GM13976 (cell line): ENCODE data around the gene FBXO28.

Experiments
- DNase-seq: peaks from one replicate; pipeline ENCODE4 v3.0.0; 2012; ENCODE audit warnings: low spot score
- in situ Hi-C: fragments of 300-500 bp; cut with MboI; formaldehyde crosslinking; loops from one replicate; pipeline ENCODE4 v1.12.0; 2022; ENCODE audit warnings: low sequenced_read_pairs, mixed read lengths, inconsistent platforms; ENCODE audit not compliant: unreplicated experiment
- TF ChIP-seq, protein P1 (sequence below): IDR thresholded peaks from 2 replicates; pipeline ENCODE4 v1.5.1; 2012; ENCODE audit warnings: borderline replicate concordance, mild to moderate bottlenecking; ENCODE audit not compliant: insufficient read depth; ENCODE audit errors: extremely low read depth, missing control alignments, control extremely low read depth

The FBXO28 gene

DNA sequence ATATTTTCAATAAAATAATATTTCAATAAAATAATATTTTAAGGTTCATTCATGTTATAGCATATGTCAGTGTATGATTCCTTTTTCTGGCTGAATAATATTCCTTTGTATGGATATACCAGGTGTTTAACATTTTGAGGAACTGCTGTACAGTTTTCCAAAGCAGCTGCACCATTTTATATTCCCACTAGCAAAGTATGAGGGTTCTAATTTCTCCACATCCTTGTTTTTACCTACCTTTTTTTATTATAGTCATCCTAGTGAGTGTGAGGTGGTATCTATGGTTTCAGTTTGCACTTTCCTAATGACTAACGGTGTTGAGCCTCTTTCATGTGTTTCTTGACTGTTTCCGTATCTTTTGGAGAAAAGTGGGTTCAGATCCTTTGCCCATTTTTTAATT lies 74.4 kb downstream of the FBXO28 start:
- in situ Hi-C loops: no loop called here
- no peak for DNase-seq
- TF ChIP-seq, protein P1, sequence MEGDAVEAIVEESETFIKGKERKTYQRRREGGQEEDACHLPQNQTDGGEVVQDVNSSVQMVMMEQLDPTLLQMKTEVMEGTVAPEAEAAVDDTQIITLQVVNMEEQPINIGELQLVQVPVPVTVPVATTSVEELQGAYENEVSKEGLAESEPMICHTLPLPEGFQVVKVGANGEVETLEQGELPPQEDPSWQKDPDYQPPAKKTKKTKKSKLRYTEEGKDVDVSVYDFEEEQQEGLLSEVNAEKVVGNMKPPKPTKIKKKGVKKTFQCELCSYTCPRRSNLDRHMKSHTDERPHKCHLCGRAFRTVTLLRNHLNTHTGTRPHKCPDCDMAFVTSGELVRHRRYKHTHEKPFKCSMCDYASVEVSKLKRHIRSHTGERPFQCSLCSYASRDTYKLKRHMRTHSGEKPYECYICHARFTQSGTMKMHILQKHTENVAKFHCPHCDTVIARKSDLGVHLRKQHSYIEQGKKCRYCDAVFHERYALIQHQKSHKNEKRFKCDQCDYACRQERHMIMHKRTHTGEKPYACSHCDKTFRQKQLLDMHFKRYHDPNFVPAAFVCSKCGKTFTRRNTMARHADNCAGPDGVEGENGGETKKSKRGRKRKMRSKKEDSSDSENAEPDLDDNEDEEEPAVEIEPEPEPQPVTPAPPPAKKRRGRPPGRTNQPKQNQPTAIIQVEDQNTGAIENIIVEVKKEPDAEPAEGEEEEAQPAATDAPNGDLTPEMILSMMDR: no peak

DNA sequence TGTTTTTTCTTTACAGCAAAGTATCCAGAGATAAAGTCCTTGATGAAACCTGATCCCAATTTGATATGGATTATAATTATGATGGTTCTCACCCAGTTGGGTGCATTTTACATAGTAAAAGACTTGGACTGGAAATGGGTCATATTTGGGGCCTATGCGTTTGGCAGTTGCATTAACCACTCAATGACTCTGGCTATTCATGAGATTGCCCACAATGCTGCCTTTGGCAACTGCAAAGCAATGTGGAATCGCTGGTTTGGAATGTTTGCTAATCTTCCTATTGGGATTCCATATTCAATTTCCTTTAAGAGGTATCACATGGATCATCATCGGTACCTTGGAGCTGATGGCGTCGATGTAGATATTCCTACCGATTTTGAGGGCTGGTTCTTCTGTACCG lies 75.7 kb downstream of the FBXO28 start:
- no peak for DNase-seq
- in situ Hi-C loops: no loop called here
- TF ChIP-seq, protein P1: no peak

- TF ChIP-seq, protein P1: no peak
- in situ Hi-C loops: no loop called here
- DNase-seq: no peak
Observed at GRCh38 chr1:224192082-224192788, 78.3 kb downstream of the FBXO28 start.

GRCh38 chr1:224193319-224193966 lies 79.5 kb downstream of the FBXO28 start:
- in situ Hi-C loops: no loop called here
- TF ChIP-seq, protein P1: no peak

DNA sequence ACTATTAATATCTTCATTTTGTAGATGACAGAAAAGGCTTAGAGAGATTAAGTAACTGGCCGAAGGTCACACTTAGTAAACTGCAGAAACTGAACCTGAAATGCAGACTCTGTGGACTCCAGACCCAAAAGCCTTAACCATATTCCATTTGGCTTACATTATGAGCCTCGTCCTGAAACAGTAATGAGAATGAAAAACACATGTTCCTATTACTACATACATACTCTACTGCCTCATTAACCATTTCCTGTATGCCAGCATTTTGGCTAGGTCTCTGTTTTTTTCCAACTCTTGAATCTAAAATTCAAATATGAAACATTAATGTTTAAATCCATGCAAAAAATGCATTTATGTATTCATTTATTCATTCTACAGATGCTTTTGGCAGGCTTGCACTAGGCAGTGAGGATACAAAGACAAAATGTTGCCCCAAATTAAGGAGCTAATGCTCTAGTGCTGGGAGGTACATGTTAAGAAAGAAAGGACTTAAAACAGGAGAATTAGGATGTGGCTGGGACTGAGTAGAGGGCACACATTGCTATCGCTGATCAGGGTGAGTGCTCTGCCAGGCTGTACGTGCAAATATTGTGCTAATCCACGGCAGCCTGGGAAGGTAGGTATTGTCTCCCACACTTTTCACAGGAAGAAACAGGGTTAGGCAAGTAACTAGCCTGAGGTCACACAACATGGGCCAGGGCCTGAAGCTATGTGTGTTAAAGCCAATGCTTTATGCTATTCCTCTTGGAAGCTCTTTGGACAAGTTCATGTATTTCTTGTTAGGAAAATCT lies 83.1 kb downstream of the FBXO28 start:
- TF ChIP-seq, protein P1: no peak
- in situ Hi-C loops: no loop called here
- no peak for DNase-seq

More at GRCh38 chr1:224193319-224193966, 79.5 kb downstream of the FBXO28 start:
- DNase-seq: no peak

- DNase-seq: no peak
- in situ Hi-C loops: no loop called here
- TF ChIP-seq, protein P1: no peak
Observed at GRCh38 chr1:224198572-224198971, 84.7 kb downstream of the FBXO28 start.
